WTC11 (cell line): ENCODE measurements around the gene MTCL1.

Experiments used
- CBFB ChIP-seq: sonication (generic); formaldehyde crosslinking; IDR thresholded peaks from 2 replicates; pipeline ENCODE4 v1.8.1; 2022; ENCODE audit warnings: mild to moderate bottlenecking, low read depth, missing genetic modification reagents
- CREB1 ChIP-seq: sonication (generic); formaldehyde crosslinking; IDR thresholded peaks from 2 replicates; pipeline ENCODE4 v1.8.0; 2023; ENCODE audit warnings: mild to moderate bottlenecking, missing genetic modification reagents
- FOXK1 ChIP-seq: sonication (generic); formaldehyde crosslinking; IDR thresholded peaks from 2 replicates; pipeline ENCODE4 v1.8.0; 2022; ENCODE audit warnings: mild to moderate bottlenecking, moderate library complexity, missing genetic modification reagents
- NR1H2 ChIP-seq: sonication (generic); formaldehyde crosslinking; IDR thresholded peaks from 2 replicates; pipeline ENCODE4 v1.9.0; 2021; ENCODE audit warnings: mild to moderate bottlenecking, moderate library complexity, missing genetic modification reagents
- TEAD4 ChIP-seq: sonication (generic); formaldehyde crosslinking; IDR thresholded peaks from 2 replicates; pipeline ENCODE4 v1.8.0; 2022; ENCODE audit warnings: mild to moderate bottlenecking, missing genetic modification reagents
- ZNF232 ChIP-seq: sonication (generic); formaldehyde crosslinking; IDR thresholded peaks from 2 replicates; pipeline ENCODE4 v1.8.0; 2022; ENCODE audit warnings: mild to moderate bottlenecking, missing genetic modification reagents
- ZNF317 ChIP-seq: sonication (generic); formaldehyde crosslinking; IDR thresholded peaks from 2 replicates; pipeline ENCODE4 v1.8.1; 2023; ENCODE audit warnings: low read depth, mild to moderate bottlenecking, moderate library complexity, missing genetic modification reagents, borderline replicate concordance
- ZNF423 ChIP-seq: fragments of 250-450 bp; sonication (Bioruptor Pico); IDR thresholded peaks from 2 replicates; pipeline ENCODE4 v2.1.2; 2022; ENCODE audit warnings: mild to moderate bottlenecking, moderate library complexity
- TF ChIP-seq, protein P1 (sequence below): fragments of 200-600 bp; IDR thresholded peaks from 2 replicates; pipeline ENCODE4 v1.8.0; 2022; ENCODE audit warnings: antibody characterized with exemption
- TF ChIP-seq, protein P2 (sequence below): sonication (generic); formaldehyde crosslinking; IDR thresholded peaks from 2 replicates; pipeline ENCODE4 v1.8.0; 2022; ENCODE audit warnings: mild to moderate bottlenecking, missing genetic modification reagents
- TF ChIP-seq, protein P3 (sequence below): sonication (generic); formaldehyde crosslinking; IDR thresholded peaks from 2 replicates; pipeline ENCODE4 v1.8.0; 2022; ENCODE audit warnings: missing genetic modification reagents
- TF ChIP-seq, protein P4 (sequence below): sonication (generic); formaldehyde crosslinking; IDR thresholded peaks from 2 replicates; pipeline ENCODE4 v1.8.1; 2022; ENCODE audit warnings: mild to moderate bottlenecking, missing genetic modification reagents, moderate library complexity, borderline replicate concordance
- TF ChIP-seq, protein P5 (sequence below): fragments of 250-450 bp; sonication (Bioruptor Pico); IDR thresholded peaks from 2 replicates; pipeline ENCODE4 v1.9.0; 2021; ENCODE audit warnings: moderate library complexity, mild to moderate bottlenecking, inconsistent platforms, borderline replicate concordance
- TF ChIP-seq, protein P6 (sequence below): sonication (generic); formaldehyde crosslinking; IDR thresholded peaks from 2 replicates; pipeline ENCODE4 v1.8.1; 2022; ENCODE audit warnings: low read depth, mild to moderate bottlenecking, moderate library complexity, missing genetic modification reagents, borderline replicate concordance

DNA sequence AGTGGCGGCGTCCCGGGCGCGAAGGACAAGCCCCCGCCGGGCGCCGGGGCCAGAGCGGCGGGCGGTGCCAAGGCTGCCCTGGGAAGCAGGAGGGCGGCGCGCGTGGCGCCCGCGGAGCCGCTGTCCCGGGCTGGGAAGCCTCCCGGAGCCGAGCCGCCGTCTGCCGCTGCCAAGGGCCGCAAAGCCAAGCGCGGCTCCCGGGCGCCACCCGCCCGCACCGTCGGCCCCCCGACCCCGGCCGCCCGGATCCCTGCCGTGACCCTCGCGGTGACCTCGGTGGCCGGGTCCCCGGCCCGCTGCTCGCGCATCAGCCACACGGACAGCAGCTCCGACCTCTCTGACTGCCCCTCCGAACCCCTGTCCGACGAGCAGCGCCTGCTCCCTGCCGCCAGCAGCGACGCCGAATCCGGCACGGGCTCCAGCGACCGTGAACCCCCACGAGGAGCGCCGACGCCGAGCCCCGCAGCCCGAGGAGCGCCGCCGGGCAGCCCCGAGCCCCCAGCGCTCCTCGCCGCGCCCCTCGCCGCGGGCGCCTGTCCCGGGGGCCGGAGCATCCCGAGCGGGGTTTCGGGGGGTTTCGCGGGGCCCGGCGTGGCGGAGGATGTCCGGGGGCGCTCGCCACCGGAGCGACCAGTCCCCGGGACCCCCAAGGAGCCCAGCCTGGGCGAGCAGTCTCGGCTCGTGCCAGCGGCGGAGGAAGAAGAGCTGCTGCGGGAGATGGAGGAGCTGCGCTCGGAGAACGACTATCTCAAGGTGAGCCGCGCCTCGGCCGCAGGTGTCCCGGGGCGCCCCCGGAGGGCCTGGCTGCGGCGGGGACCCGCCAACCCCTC is 820 bp downstream of the MTCL1 start:
- TF ChIP-seq FOXK1 (CRISPR knock-in tag) = no peak
- TF ChIP-seq, protein P1, sequence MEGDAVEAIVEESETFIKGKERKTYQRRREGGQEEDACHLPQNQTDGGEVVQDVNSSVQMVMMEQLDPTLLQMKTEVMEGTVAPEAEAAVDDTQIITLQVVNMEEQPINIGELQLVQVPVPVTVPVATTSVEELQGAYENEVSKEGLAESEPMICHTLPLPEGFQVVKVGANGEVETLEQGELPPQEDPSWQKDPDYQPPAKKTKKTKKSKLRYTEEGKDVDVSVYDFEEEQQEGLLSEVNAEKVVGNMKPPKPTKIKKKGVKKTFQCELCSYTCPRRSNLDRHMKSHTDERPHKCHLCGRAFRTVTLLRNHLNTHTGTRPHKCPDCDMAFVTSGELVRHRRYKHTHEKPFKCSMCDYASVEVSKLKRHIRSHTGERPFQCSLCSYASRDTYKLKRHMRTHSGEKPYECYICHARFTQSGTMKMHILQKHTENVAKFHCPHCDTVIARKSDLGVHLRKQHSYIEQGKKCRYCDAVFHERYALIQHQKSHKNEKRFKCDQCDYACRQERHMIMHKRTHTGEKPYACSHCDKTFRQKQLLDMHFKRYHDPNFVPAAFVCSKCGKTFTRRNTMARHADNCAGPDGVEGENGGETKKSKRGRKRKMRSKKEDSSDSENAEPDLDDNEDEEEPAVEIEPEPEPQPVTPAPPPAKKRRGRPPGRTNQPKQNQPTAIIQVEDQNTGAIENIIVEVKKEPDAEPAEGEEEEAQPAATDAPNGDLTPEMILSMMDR = no peak
- TF ChIP-seq TEAD4 (CRISPR knock-in tag) = no peak
- TF ChIP-seq, protein P2, sequence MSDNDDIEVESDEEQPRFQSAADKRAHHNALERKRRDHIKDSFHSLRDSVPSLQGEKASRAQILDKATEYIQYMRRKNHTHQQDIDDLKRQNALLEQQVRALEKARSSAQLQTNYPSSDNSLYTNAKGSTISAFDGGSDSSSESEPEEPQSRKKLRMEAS (CRISPR knock-in tag) = no peak
- TF ChIP-seq ZNF317 = no peak
- no peak for TF ChIP-seq ZNF423 (CRISPR knock-in tag)
- TF ChIP-seq, protein P3, sequence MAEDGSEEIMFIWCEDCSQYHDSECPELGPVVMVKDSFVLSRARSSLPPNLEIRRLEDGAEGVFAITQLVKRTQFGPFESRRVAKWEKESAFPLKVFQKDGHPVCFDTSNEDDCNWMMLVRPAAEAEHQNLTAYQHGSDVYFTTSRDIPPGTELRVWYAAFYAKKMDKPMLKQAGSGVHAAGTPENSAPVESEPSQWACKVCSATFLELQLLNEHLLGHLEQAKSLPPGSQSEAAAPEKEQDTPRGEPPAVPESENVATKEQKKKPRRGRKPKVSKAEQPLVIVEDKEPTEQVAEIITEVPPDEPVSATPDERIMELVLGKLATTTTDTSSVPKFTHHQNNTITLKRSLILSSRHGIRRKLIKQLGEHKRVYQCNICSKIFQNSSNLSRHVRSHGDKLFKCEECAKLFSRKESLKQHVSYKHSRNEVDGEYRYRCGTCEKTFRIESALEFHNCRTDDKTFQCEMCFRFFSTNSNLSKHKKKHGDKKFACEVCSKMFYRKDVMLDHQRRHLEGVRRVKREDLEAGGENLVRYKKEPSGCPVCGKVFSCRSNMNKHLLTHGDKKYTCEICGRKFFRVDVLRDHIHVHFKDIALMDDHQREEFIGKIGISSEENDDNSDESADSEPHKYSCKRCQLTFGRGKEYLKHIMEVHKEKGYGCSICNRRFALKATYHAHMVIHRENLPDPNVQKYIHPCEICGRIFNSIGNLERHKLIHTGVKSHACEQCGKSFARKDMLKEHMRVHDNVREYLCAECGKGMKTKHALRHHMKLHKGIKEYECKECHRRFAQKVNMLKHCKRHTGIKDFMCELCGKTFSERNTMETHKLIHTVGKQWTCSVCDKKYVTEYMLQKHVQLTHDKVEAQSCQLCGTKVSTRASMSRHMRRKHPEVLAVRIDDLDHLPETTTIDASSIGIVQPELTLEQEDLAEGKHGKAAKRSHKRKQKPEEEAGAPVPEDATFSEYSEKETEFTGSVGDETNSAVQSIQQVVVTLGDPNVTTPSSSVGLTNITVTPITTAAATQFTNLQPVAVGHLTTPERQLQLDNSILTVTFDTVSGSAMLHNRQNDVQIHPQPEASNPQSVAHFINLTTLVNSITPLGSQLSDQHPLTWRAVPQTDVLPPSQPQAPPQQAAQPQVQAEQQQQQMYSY (CRISPR knock-in tag) = no peak
- TF ChIP-seq, protein P4, sequence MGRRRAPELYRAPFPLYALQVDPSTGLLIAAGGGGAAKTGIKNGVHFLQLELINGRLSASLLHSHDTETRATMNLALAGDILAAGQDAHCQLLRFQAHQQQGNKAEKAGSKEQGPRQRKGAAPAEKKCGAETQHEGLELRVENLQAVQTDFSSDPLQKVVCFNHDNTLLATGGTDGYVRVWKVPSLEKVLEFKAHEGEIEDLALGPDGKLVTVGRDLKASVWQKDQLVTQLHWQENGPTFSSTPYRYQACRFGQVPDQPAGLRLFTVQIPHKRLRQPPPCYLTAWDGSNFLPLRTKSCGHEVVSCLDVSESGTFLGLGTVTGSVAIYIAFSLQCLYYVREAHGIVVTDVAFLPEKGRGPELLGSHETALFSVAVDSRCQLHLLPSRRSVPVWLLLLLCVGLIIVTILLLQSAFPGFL = no peak
- TF ChIP-seq, protein P5, sequence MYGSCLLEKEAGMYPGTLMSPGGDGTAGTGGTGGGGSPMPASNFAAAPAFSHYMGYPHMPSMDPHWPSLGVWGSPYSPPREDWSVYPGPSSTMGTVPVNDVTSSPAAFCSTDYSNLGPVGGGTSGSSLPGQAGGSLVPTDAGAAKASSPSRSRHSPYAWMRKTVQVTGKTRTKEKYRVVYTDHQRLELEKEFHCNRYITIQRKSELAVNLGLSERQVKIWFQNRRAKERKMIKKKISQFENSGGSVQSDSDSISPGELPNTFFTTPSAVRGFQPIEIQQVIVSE (CRISPR knock-in tag) = no peak
- TF ChIP-seq CBFB (CRISPR knock-in tag) = no peak
- TF ChIP-seq, protein P6, sequence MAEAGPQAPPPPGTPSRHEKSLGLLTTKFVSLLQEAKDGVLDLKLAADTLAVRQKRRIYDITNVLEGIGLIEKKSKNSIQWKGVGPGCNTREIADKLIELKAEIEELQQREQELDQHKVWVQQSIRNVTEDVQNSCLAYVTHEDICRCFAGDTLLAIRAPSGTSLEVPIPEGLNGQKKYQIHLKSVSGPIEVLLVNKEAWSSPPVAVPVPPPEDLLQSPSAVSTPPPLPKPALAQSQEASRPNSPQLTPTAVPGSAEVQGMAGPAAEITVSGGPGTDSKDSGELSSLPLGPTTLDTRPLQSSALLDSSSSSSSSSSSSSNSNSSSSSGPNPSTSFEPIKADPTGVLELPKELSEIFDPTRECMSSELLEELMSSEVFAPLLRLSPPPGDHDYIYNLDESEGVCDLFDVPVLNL = no peak
- TF ChIP-seq ZNF232 (CRISPR knock-in tag) = no peak
- TF ChIP-seq NR1H2 (CRISPR knock-in tag) = no peak
- TF ChIP-seq CREB1 (CRISPR knock-in tag) = no peak
